Left kidney (tissue), 2 donors: ENCODE data around the gene RWDD1. TPM values are rescaled to one million over a fixed set of nuclear protein-coding genes. Genes with fewer than 3 reads are reported as not detected.
A peak's percentile ranks its signal among the peaks of the same experiment; 100 is the strongest.
"Not testable (repeated sequence)": the region's sequence is repeated elsewhere in the genome, so short reads cannot be mapped to it uniquely, and the experiment has no call there.

ENCODE experiments used
- DNase-seq: peaks from one replicate; pipeline ENCODE4 v3.0.0-alpha.2; 2013
- polyA plus RNA-seq: library from polyadenylated mRNA; unstranded; fragments of 120-200 nt; gene quantifications from one replicate; pipeline ENCODE4 v1.2.1, GENCODE V29; 2013; ENCODE audit not compliant: insufficient read length

RWDD1 gene
- polyA plus RNA-seq, 1 donor: 82.8 TPM

GRCh38 chr6:116603916-116604315 lies 32.6 kb downstream of the RWDD1 start:
- not testable (repeated sequence) for DNase-seq

GRCh38 chr6:116604868-116605267 lies 33.6 kb downstream of the RWDD1 start:
- DNase-seq: not testable (repeated sequence)

- DNase-seq: no peak
Observed at GRCh38 chr6:116605935-116606334, 34.6 kb downstream of the RWDD1 start.

DNA sequence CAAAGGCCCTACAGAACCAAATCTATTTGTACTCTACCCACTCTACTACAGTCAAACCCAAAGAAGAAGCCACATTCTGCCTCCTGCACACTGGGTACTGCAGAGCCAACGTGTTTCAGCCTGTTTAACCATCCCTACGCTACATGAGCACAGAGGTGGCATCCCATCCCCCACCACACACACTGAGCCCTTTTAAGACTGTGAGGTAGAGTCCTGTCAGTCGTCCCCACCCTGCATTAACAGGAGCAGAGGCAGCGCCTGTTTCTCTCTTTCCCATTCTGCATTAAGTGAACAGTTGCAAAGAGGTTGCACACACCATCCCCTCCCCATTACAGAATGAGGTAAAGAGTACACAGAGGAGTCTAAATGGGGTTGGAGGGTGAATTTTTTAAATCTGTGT lies 39.8 kb downstream of the RWDD1 start:
- DNase-seq: no peak

GRCh38 chr6:116615937-116616736 lies 44.8 kb downstream of the RWDD1 start, which contains the start of gene RSPH4A:
Gene RSPH4A, plus strand, starts transcription at chr6:116616479. Its CDS starts 145 bp downstream, at chr6:116616624.
- DNase-seq: peak; percentile 97

GRCh38 chr6:116616737-116617053 lies 45.4 kb downstream of the RWDD1 start:
- no peak for DNase-seq

DNA sequence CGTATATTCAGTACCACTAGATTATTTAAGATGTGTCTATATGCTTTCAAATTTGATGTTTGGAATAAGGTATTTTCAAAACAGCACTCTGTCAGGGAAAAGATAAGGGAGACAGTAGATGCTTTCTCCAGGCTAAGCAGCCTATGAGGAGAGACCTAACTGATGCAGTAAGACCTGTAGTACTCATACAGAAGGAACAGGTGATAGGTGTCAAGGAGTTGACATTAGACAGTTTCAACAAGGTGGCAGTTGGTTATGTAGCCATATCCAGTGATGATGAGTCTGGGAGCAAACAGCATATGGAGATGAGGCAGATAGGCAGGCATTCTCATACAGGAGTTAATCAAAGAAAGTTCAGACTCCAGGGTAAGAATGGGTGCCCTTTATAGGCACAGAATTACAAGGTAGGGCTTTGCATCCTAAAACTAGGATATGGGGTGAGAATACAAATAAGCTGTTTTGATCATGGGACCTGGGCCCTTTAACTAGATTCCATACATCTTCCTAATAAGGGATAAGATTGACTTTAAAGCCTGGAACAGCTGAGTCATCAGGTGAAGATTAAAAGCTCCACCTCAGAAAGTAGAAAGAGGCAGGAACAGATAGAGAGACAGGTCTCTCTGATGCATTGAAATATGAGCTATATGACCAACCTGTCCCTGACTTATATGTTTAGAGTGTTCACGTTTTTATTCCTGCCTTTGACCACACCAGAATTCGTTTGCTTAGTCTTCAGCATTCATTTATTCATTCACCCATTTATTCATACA lies 52.9 kb downstream of the RWDD1 start:
- no peak for DNase-seq

DNA sequence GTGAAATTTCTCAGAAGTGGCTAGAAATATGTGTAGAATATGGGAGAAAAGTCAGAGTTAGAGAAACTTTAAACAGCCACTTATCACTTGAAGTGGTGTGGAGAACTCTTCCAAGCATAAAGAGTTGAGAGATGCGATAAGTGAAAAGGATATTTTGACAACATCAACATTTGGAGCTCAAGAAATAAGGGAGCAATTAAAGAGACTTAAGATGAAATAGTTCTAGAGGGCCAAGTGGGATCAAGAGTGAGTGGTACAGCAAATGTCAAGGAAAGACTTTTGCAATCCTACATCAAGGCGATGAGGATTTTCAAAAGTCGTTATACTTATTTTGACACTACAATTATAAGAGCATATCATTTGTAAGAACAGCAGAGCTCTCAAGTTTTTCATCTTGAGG lies 54.6 kb downstream of the RWDD1 start:
- DNase-seq: no peak

DNA sequence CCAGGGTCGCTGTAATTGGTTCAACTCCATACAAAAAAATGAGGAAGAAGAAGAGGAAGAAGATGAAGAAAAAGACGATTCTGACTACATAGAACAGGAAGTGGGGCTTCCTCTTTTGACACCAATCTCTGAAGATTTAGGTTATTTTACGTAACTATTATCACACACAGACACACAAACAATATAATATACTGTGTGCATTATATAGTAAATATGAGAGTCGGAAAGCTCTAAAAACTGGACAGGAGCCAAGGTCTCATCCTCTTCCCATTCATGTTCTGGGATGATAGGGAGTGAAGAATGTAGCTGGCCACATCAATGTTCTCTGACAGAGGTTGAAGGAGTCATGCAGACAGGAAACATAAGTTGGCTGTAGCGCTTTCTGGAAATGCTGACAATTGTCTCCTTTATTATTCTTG lies 58.3 kb downstream of the RWDD1 start:
- DNase-seq: no peak

DNA sequence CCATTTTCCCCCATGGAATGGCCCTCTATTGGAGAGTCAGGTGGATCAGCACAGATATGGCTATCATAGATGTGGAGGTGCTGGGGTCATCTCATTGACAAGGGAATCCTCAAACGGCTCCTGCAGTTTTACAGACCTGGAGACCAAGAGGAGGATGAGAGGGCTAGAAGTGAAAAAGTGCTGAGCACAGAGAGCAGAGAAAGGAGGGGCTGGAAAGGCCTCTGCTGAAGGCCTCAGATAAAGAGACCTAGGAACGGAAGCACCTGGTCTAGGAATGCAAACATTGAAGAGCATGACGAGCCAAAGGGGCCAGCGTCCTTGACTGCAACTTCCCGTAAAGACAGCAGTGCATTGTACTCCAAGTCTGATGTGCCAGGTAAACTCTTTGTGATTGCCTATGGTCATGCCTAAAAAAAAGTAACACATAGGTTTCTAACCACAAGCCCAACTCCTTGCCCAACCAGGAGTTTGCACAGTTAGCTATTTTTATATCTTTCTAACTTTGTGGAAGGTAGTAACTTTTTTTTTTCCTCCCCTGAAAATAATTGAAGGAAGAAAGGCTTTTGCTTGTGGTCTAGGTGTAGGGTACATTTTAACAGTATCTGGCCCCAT lies 60.2 kb downstream of the RWDD1 start:
- DNase-seq: no peak

- no peak for DNase-seq
Observed at GRCh38 chr6:116633685-116634084, 62.4 kb downstream of the RWDD1 start.

Other genes starting within 250 kb of the RWDD1 start
- gene DSE, start 200.6 kb upstream of the RWDD1 start, polyA plus RNA-seq: 45.5 TPM
- gene CALHM6, start 110.1 kb upstream of the RWDD1 start, polyA plus RNA-seq: 3.6 TPM
- gene CALHM5, start 59.9 kb upstream of the RWDD1 start, polyA plus RNA-seq: 2.6 TPM
- 0.53 TPM for gene TRAPPC3L, start 25.8 kb upstream of the RWDD1 start, polyA plus RNA-seq
- gene CALHM4, start 17.8 kb upstream of the RWDD1 start, polyA plus RNA-seq: 1.4 TPM
- 4.2 TPM for gene RSPH4A, start 45.0 kb downstream of the RWDD1 start, polyA plus RNA-seq
- 17.0 TPM for gene ZUP1, start 97.3 kb downstream of the RWDD1 start, polyA plus RNA-seq
- 22.6 TPM for gene KPNA5, start 109.7 kb downstream of the RWDD1 start, polyA plus RNA-seq
- 4.0 TPM for gene FAM162B, start 194.2 kb downstream of the RWDD1 start, polyA plus RNA-seq